CMK (cell line): ENCODE data around the gene GATA2.
A peak's percentile ranks its signal among the peaks of the same experiment; 100 is the strongest.

Experiments
- DNase-seq: peaks from one replicate; pipeline ENCODE4 v3.0.0-alpha.2; 2010; ENCODE audit warnings: low read depth

The GATA2 gene

DNA sequence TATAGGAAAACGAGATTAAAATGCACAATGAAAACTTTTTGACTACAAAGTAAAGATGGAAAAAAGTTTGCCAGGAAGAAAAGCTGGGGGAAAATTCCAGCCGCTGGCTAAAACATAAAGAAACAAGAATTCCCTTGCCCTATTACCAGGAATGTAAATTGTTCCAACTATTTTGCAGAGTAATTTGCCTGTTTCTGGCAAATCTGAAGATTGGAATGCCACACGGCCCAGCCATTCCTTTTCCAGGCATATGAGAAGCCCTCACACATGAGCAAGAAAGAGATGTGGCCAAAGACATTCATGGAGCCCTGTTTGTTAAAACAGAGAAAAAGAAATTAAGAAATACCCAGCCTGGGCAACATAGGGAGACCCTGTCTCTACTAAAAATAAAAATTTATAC, 8.4 kb upstream of the GATA2 start:
- no peak for DNase-seq

DNA sequence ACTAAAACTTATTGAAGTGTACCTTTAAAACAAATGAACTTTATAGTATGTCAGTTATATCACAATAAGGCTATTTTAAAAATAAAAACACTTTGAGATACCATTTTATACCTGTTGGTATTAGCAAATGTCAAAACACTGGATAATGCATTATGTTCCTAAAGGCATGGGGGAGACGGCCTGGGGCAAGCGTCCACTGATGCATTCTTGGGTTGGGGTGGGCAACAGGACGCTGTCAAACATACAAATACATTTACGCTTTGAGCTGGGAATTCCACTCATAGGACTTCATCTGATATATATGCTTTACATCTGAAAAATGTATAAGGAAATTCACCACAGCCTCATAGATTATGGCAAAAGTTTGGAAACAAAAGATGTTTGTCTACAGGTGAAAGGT, 7.6 kb upstream of the GATA2 start:
- no peak for DNase-seq

DNA sequence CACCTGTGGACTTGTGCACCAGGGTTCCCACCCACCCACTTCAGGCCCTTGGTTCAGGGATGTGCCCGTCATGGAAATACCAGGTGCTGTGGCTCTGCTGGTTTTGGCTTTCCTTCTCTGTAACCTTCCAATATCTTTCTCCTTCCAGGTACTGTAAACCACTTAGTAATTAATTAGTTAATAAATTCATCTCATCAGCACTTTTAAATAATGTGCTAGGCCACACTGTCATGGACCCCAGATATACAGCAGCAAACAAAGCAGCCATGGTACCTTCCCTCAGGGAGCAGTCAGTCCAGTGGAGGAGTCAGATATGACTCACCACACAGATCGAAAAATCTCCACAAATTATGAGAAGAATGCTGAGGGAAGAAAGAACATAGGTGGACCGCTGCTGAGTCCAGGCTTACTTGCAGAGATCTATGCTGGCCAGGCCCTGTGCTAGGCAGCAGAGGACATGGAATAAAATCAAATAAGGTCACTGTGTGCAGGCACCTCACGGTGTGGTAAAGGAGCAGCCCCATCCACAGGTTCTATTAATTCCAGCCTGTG, 6.8 kb upstream of the GATA2 start:
- no peak for DNase-seq

DNA sequence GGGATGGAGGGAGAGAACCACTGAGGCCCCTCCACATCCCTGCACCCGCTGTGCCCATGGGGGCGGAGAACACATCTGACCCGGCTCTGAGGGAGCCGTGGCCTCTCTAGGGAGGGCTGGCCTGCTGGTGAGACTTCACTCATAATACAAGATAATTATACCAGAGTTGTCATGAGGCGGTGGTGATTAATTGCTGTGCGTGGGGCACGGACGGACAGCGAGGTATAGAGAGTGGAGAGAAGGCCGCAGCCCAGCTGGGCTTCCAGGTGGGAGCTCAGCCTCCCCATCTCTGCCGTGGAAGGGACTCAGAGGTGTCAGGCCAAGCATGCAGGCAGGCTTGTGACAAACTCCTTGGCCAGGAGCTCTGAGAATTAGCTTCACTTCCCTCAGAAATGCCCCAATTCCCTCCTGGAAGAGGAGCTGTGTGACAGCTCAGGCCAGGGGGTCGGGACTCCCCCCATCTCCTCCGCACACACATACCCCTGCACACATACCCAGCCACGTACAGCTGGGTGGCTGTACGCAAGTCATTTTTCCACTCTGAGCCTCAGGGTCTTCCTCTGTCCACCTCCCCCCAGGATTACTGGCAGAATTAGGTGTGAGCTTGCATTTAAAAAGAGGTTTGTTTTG, 6.0 kb upstream of the GATA2 start:
- no peak for DNase-seq

DNA sequence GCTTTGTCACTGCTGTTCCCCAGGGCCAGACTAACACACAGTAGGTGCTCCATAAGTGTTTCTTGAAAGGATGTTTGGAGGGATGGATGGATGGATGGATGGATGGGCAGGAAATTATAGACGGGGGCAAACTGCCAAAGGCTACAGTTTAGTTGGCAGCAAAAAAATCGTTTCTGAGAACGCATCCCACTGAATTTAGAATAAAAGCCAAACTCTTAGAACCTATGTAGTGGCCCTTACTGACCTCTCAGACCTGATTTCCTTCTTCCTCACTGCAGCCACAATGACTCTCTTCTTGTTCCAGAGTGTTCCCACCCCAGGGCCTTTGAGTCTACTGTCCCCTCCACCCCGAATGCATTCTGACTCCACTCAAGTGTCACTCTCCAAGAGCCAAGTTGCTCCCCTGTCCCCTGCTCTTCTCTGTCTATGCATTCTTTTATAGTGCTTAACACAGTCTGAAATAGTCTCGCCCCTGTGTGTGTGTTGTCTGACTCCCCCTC, 5.2 kb upstream of the GATA2 start:
- DNase-seq = no peak

DNA sequence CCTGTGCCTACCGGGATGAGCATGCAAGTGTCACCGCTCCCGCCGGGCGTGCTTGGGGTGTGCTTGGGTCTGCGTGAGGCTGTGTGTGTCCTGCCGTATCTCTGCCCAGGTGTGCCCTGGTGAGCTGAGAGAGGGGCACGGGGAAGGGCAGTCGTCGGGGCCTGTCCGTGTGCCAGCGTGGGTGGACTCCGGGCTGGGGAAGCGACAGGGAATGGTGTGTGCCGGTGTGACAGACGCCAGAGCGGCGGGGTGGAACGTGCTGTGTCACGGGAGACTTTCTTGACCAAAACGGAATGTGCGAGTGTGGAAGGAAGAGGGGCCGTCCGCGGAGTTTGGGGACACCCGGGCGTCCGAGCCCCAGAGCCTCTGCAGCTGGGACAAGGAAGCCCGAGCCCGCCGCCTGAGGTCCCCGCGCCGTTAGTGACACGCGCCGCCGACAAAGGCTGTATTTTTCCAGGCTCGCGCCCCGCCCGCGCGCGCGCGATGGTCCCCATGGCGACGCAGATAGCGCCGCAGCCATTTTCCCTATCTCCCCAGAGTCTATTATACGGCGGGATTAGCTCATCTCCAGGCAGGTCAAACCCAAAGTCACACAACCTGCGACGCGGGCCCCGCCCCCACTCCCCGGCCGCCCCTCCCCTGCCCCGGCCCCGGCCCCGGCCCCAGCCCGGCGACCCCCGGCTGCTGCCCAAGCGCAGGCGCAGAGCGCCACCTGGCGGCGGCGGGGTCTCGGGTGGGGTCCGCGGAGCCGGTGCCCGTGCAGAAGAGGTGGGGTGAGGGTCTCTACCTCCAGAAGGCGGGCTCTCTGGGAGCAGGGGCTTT, 4.5 kb upstream of the GATA2 start:
- DNase-seq = peak; percentile 49

DNA sequence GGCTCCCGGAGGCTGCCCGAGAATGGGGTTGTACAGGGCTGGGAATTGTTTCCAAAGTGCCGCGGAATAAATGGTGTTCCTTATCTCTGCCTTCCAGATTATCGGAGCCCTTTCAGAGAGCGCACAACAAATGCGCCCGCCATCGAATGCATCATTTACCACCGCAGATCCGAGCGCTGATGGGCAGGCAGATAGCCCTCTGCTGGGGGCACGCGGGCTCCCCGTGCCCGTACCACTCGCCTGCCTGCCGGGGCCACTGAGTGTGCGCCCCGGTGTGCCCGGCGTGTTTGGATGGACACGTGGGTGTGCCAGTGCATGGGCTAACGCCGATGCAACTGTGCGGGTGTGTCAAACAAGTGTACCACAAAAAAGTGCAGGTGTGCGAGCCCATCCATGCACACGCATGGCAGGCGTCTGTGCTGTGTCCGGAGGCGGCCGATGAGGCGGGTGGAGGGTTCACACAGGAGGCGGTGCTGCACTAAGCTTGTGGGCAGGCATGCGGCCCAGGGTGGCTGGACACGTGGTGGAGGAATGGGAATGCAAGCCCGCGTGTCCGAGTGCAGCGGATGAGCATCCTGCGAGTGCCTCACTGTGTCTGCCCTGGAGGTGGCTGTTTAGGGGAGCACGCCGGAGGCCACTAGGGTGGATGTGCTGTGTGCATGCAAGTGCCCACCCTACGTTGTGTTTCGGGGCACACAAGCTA, 3.8 kb upstream of the GATA2 start:
- DNase-seq = peak; percentile 64

DNA sequence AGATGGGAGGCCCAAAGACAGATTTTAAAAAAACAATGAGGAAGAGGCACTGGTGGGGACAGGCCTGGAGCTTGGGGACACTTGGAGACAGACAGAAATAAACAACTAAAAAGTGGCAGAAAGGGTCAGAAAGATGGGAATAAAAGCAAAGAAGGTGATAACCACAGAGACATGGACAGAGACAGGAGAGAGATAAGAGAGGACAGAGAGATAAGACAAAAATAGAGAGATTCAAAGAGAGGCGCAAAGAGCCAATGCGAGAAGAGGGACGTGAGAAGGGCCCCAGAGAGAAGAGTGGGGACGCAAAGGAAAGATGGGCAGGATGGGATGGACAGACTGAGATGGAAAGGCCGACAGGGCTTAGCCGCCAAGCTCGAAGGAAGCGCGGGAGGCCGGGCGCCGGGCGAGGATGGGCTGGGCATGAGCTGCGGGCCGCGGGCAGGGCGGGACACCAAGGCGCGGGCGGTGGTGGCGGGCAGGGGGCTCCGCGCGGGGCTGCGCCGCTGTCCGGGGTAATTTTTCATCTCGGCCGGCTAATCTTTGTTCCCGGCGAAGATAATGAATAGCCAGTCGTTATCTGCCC, 3.1 kb upstream of the GATA2 start:
- no peak for DNase-seq

DNA sequence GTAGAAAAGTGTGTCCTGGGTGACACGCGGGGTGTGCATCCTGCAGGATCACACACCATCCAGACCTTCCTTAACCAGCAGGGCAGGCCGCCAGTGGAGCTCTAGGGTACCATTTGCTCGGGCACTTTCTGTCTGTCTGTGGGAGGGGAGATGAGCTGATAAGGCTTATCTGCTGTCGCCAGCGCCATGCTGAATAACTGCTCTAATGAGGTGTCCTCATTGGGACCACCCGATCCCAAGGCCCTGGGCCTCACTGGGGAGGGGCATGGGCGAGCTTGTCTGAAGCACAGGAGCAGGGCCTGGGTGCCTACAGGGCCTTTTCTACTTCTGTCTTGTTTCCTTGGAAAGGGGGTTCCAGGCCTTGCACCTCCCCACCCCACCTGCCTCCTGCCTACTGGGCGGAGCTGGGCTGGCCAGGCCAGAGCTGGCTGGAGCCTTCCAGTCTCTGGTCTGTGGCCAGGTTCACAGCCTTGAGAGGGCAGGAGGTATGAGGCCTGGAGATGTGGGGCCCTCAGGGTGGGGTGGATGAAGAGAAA, 2.5 kb upstream of the GATA2 start:
- DNase-seq = peak; percentile 92

DNA sequence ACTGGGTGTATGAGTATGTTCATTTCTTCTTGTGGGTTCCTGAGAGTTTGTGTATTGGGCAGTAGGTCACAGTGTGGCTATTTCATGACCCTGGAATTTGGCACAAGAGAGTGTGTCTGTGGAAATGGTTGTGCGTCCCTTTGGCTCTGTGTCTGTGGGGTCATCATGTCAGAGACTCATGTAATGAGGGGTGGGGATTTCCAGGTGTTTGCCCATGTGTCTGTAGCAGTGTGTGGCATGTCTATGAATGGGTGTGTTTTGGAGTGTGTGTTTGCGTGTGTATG, 1.3 kb upstream of the GATA2 start:
- DNase-seq = no peak

DNA sequence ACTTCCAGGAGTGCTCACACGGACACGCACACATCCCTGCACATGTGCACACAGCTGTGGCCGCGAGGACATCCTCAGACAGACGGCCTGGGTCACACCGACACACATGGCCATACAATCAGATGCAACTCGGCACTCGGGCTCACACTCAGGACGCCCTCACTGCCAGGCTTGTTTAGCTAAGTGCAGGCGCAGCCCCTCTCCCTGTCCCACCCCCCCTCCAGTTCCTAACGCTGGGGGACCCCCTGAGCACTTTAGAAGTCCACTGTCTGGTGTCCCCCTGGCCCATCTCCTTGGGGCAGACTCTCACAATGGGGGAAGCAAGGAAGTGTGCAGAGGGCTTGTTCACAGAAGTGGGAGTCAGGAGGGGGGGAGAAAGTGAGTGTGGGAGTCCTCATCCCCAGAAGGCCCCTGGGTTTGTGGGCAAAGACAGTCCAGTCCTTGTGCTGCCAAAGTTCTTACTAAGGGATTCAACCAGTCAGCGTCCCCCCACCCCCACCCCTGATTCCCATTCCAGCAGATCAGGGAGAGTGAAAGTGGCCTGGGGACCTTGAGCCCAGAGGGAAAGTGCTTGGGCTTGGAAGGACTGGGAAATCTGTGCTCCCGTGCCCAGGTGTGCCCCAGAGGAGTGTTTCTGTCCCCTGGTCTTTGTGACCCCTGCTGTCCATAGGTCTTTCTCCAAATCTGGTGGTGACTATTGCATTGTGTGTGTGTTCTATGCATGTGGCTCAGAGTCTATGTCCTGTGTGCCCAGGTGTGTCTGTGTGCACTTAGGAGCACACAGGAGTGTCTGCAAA, 767 bp upstream of the GATA2 start:
- peak; percentile 63 for DNase-seq

DNA sequence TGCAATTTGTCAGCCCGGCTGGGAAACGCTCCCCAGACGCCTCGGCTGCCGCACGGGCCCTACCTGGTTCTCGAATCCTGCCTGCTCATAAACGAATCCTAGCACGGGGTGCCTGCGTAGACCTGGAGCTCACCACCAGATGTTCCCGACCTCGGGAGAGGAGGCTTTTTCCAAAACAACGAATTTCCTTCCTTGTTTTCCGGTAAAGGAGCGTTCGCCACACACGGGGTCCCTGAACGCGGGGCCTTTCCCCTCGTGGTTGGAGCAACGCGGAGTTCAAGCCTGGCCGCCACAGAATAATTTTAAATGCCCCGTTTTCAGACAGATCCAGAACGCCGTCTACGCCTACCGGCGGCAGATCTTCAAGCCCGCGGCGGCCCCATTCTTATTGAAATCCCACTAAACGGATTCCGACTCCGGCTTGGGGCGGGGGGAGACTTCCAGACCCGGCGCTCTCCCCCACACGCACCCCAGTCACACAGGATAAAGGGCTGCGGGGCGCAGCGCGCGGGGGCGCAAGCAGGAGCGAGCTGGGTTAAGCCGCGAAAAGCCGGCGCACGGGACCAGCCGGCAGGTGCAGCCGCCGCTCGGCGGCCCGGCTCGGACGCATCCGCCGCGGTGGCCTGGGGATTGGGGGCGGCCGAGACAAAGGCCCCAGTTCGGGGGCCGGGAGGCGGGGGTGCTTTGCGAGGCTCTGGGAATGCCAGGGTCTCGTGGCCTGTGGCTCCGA, 895 bp downstream of the GATA2 start:
- no peak for DNase-seq

DNA sequence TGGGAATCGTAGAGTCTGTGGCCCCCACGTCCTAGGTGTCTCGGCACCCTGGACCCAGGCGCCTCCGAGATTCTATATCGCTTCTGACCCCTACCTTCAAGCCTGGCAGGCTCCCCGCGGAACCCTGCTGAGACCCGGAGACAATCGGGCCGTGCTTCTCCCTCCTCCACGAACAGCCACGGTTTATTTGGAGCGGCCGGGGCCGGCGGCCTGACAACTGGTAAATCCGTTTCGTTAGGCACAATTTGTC, 1.4 kb downstream of the GATA2 start:
- no peak for DNase-seq

DNA sequence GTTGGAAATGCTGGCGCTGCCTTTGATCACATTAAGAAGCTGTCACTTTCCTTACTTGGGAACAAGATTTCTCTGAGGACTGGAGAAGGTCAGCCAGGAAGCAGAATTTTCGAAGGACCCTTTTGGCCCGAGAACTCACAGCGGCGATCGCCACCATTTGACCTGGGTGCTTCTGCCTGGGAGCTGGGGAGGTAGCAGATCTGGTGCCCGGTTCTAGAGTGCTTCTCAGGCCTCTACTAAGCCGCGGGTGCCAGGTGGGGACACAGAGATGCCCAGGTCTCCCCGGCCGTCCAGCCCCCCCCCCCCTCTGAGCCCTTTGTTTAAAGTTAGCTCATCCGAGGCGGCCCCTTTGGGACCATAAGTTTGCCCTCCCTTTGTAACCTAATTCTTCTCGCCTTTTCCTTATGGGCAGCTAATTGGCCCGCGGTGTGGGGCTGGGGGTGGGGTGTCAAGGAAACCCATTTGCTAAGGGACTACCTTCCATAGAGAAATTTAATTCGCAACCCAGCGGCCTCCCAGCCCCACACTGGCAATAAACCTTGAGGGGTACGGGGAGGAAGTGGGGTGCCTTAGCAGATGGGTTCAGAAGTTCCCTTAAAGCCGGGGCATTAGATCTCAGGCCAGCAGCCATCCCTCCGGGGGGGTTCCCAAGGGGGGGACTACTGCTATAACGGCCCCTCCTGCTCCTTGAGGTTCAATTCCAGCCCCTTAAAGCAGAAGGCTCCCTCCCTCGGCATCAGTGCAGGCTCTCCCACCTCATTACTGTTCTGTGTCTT, 1.9 kb downstream of the GATA2 start:
- no peak for DNase-seq

DNA sequence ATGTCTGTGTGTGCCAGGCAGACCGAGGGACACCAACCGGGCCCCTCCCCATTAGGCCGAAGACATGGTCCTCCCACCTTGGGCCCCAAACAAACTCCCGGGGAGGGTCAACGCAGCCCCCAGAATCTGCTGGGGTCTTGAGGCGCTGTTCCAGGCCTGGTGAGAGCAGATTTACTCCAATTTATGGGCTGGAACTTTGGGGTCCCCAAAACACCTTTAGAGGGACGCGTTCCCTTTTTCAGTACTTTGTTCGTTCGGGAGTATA, 2.4 kb downstream of the GATA2 start:
- DNase-seq = no peak

DNA sequence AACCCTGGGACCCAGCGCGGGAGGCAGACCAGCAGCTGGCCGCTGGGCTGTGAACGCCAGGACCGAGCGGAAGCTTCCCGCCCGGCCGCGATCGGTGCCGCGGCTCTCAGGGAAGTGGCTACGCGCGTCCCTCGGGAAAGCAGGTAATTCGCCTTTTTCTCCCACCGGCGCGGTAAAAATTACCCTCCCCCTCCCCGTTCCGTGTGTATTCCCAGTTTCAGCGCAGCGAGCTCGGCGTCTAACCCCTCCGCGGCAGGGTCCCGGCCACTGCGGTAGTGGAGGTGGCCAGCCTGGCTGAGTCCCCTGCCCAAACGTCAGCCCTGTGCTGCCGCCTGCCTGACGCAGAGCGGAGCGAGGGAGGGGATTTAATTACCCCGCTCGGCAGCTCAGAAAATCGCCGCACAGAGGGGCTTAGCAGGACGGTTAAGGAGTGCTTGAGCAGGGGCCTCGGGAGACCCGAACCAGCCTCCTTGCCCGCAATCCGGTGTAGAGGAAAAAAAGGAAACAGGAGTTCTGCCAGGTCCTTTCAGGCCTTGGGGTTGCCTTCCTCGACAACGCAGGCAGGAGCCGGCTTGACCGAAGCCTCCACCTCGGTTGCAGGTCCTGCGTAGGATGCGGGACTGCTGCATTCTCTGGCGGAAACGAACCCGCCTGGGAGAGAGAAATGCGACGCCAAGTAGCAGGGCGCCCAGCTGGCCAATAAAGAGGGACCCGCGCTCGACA, 2.9 kb downstream of the GATA2 start:
- no peak for DNase-seq

DNA sequence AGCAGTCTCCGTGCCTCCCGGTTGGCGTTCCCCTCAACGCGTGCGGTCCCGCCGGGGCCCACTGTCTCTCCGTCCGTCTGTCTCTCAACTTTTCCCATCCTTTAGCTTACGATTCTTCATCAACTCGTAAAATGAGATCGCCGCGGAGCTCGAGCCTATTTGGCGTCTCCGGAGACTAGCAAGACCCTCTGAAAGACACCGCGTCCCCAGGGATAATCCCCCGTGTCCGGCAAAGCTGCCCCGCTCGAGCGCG, 3.4 kb downstream of the GATA2 start:
- no peak for DNase-seq

DNA sequence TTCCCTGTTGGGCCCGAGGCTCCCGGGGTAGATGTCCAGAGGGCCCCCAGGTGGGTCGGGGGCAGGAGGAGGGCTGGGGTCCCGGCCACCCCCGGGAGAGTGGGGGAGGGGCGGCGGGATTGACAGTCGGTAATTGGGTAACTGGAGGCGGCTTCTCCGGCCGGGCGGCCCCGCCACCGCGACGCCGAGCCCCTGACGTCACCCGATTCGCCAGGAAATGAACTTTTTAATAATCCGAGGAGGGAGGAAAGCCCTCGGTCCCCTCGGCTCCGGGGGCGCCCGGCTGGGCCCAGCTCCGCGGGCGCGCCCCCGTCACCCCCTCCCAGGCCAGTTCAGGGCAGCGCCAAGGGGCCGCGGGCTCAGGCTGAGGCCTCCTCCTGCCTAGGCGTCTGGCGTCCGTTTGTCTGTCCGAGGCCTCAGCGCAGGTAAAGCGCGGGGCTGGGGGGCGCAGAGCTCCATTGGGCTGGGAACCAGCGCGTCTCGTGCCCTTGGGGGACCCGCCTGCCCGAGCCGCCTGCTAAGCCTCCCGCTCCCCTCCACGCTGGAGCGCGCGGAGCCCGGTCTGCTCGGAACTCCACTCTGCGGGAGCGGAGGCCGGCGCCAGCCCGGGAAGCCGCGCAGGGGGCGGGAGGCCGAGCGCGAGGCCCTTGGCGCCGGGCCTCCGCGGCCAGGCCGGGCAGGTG, 3.9 kb downstream of the GATA2 start:
- DNase-seq = no peak

DNA sequence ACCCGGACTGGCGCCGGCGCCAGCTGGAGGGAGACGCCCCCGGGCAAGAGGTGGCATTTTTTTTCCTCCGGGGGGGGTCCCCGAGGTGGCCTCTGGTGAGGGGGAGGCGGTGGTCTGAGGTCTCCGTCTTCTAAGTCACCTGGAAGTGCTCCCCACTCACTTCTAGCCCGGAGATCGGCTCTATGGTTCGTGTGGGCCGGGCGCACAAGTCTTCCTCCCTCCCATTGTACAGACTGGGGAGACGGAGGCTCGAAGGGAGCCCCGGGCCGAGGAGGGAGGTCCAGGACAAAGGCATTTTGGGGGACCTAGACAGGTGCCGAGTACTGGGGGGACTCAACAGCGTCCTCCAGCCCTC, 4.4 kb downstream of the GATA2 start:
- peak; percentile 66 for DNase-seq
